ENCODE measurements around the gene C1QTNF7. TPM values are rescaled to one million over a fixed set of nuclear protein-coding genes. Genes with fewer than 3 reads are reported as not detected.

C1QTNF7 gene
- total and polyA plus RNA-seq, 2 of the 13 experiments (the other 11 are each of a cell fraction or from before 2014, with no cell fraction given): not detected

GRCh38 chr4:15458616-15459015 lies 30.8 kb downstream of the C1QTNF7 start:
- Histone ChIP-seq H3K4me3 (replicated peaks in 1 of 3; ENCODE audit: insufficient read depth in 1 of 3, low read depth in 2 of 3, low read length in 3 of 3) (no peak overlapping the region), H3K4me2 (ENCODE audit: low read depth, low read length) (no peak overlapping the region), H3K79me2 (ENCODE audit: insufficient read depth, low read length) (no peaks in the 10 kb centered on the region), H3K9me3 (ENCODE audit: low read length) (no peaks in the 10 kb centered on the region), H3K36me3 (replicated peaks in 1 of 2; ENCODE audit: control insufficient read depth in 1 of 2, insufficient read depth in 2 of 2, low read length in 2 of 2) (no peaks in the 10 kb centered on the region), H3K27ac (ENCODE audit: extremely low read length, insufficient read depth, low read length) (no peak overlapping the region), H3K4me1 (ENCODE audit: insufficient read depth, low read length) (no peaks in the 10 kb centered on the region), H3K27me3 (ENCODE audit: control insufficient read depth in 1 of 2, insufficient read depth in 2 of 2, low read length in 2 of 2) (no peaks in the 10 kb centered on the region), H4K20me1 (ENCODE audit: insufficient read depth, low read length) (no peaks in the 10 kb centered on the region), H3K9ac (ENCODE audit: insufficient read depth, low read depth, low read length) (no peak overlapping the region), H2AFZ (ENCODE audit: low read length) (no peak overlapping the region)
- CTCF ChIA-PET (ENCODE audit: low intra/inter-chr PET ratio, low total read pairs): no interaction called here
- FAIRE-seq (no peak), DNase-seq (ENCODE audit: low spot score) (no peak), ATAC-seq (no peak)
- intact Hi-C loops (cut with micrococcal nuclease; ENCODE audit: unreplicated experiment) (no loop called here), in situ Hi-C loops (cut with HindIII; ENCODE audit: extremely low pct_ligation_motif_present, low pct_unique_long_range_greater_than_20kb) (loop anchor here (5.0 kb wide), 1 partner anchor 221 kb away; no protein-coding TSS in a partner anchor)
- WGBS (ENCODE audit: low lambda C conversion rate): 0% methylated on average over 2 of the region's 2 CpGs
- BruUV-seq (replicated peaks): no TSS peak
- no peak for TF ChIP-seq MXD1 (CRISPR knock-in tag; IDR thresholded peaks at IDR 0.05)
- POLR2A ChIA-PET: no interaction called here

DNA sequence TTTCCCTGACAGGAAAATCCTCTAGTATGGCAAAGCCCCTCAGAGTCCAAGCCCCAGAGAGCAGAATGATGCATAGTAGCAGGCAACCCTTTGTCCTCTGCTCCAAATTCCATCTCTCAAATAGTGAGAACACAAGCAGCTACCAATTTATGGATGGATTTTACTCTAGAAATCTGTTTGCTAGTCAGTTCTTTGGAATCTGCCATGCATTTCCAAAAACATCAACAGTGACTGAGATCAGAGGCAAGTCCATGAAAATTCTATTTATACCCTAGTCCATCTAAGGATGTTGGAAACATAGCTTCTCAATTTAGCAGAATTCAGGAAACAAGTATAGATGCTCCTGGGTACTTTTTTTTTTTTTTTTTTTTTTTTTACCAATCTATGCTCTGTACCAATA lies 31.9 kb downstream of the C1QTNF7 start:
- H3K27me3 ChIP-seq (ENCODE audit: control insufficient read depth in 1 of 2, insufficient read depth in 2 of 2, low read length in 2 of 2): no peaks in the 10 kb centered on the region
- H3K79me2 ChIP-seq (ENCODE audit: insufficient read depth, low read length): no peaks in the 10 kb centered on the region
- no peak overlapping the region for H3K27ac ChIP-seq (ENCODE audit: extremely low read length, insufficient read depth, low read length)
- DNase-seq (ENCODE audit: low spot score) (no peak), FAIRE-seq (no peak), ATAC-seq (no peak)
- H2AFZ ChIP-seq (ENCODE audit: low read length): no peak overlapping the region
- ChIA-PET CTCF (ENCODE audit: low intra/inter-chr PET ratio, low total read pairs) (no interaction called here), POLR2A (no interaction called here)
- H3K4me1 ChIP-seq (ENCODE audit: insufficient read depth, low read length): no peaks in the 10 kb centered on the region
- intact Hi-C loops (cut with micrococcal nuclease; ENCODE audit: unreplicated experiment) (no loop called here), in situ Hi-C loops (cut with HindIII; ENCODE audit: extremely low pct_ligation_motif_present, low pct_unique_long_range_greater_than_20kb) (loop anchor here (5.0 kb wide), 1 partner anchor 222 kb away; no protein-coding TSS in a partner anchor)
- H4K20me1 ChIP-seq (ENCODE audit: insufficient read depth, low read length): no peaks in the 10 kb centered on the region
- no peaks in the 10 kb centered on the region for H3K9me3 ChIP-seq (ENCODE audit: low read length)
- no peak for TF ChIP-seq ZNF792 (CRISPR knock-in tag; IDR thresholded peaks at IDR 0.05)
- H3K36me3 ChIP-seq (replicated peaks in 1 of 2; ENCODE audit: control insufficient read depth in 1 of 2, insufficient read depth in 2 of 2, low read length in 2 of 2): no peaks in the 10 kb centered on the region
- H3K4me3 ChIP-seq (replicated peaks in 1 of 3; ENCODE audit: insufficient read depth in 1 of 3, low read depth in 2 of 3, low read length in 3 of 3): no peak overlapping the region
- no TSS peak for BruUV-seq (replicated peaks)
- no peak overlapping the region for H3K9ac ChIP-seq (ENCODE audit: insufficient read depth, low read depth, low read length)
- no peak overlapping the region for H3K4me2 ChIP-seq (ENCODE audit: low read depth, low read length)

- in situ Hi-C loops (cut with HindIII; ENCODE audit: extremely low pct_ligation_motif_present, low pct_unique_long_range_greater_than_20kb) (no loop called here), intact Hi-C loops (cut with micrococcal nuclease; ENCODE audit: unreplicated experiment) (no loop called here)
- ChIA-PET POLR2A (no interaction called here), CTCF (ENCODE audit: low intra/inter-chr PET ratio, low total read pairs) (no interaction called here)
- Histone ChIP-seq H3K79me2 (ENCODE audit: insufficient read depth, low read length) (no peaks in the 10 kb centered on the region), H3K9ac (ENCODE audit: insufficient read depth, low read depth, low read length) (no peak overlapping the region), H3K4me3 (replicated peaks in 1 of 3; ENCODE audit: insufficient read depth in 1 of 3, low read depth in 2 of 3, low read length in 3 of 3) (no peak overlapping the region), H4K20me1 (ENCODE audit: insufficient read depth, low read length) (no peaks in the 10 kb centered on the region), H3K4me2 (ENCODE audit: low read depth, low read length) (no peak overlapping the region), H2AFZ (ENCODE audit: low read length) (no peak overlapping the region), H3K9me3 (ENCODE audit: low read length) (no peaks in the 10 kb centered on the region), H3K36me3 (replicated peaks in 1 of 2; ENCODE audit: control insufficient read depth in 1 of 2, insufficient read depth in 2 of 2, low read length in 2 of 2) (no peaks in the 10 kb centered on the region), H3K27me3 (ENCODE audit: control insufficient read depth in 1 of 2, insufficient read depth in 2 of 2, low read length in 2 of 2) (peaks cover 0 to 15% of the 10 kb centered on the region in 2 experiments; a peak in 1 of 5 replicates), H3K4me1 (ENCODE audit: insufficient read depth, low read length) (no peaks in the 10 kb centered on the region), H3K27ac (ENCODE audit: extremely low read length, insufficient read depth, low read length) (no peak overlapping the region)
- FAIRE-seq (no peak), DNase-seq (ENCODE audit: low spot score) (no peak), ATAC-seq (no peak)
- no TSS peak for BruUV-seq (replicated peaks)
- TF ChIP-seq, protein P1, sequence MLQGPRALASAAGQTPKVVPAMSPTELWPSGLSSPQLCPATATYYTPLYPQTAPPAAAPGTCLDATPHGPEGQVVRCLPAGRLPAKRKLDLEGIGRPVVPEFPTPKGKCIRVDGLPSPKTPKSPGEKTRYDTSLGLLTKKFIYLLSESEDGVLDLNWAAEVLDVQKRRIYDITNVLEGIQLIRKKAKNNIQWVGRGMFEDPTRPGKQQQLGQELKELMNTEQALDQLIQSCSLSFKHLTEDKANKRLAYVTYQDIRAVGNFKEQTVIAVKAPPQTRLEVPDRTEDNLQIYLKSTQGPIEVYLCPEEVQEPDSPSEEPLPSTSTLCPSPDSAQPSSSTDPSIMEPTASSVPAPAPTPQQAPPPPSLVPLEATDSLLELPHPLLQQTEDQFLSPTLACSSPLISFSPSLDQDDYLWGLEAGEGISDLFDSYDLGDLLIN (CRISPR knock-in tag; IDR thresholded peaks at IDR 0.05; ENCODE audit: borderline replicate concordance): no peak
- TF ChIP-seq, protein P2, sequence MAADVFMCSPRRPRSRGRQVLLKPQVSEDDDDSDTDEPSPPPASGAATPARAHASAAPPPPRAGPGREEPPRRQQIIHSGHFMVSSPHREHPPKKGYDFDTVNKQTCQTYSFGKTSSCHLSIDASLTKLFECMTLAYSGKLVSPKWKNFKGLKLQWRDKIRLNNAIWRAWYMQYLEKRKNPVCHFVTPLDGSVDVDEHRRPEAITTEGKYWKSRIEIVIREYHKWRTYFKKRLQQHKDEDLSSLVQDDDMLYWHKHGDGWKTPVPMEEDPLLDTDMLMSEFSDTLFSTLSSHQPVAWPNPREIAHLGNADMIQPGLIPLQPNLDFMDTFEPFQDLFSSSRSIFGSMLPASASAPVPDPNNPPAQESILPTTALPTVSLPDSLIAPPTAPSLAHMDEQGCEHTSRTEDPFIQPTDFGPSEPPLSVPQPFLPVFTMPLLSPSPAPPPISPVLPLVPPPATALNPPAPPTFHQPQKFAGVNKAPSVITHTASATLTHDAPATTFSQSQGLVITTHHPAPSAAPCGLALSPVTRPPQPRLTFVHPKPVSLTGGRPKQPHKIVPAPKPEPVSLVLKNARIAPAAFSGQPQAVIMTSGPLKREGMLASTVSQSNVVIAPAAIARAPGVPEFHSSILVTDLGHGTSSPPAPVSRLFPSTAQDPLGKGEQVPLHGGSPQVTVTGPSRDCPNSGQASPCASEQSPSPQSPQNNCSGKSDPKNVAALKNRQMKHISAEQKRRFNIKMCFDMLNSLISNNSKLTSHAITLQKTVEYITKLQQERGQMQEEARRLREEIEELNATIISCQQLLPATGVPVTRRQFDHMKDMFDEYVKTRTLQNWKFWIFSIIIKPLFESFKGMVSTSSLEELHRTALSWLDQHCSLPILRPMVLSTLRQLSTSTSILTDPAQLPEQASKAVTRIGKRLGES (CRISPR knock-in tag; IDR thresholded peaks at IDR 0.05; ENCODE audit: borderline replicate concordance): no peak
- TF ChIP-seq FLYWCH1 (CRISPR knock-in tag; IDR thresholded peaks at IDR 0.05): no peak
- no peak for TF ChIP-seq ZNF577 (CRISPR knock-in tag; IDR thresholded peaks at IDR 0.05; ENCODE audit: borderline replicate concordance, low read depth)
- WGBS (ENCODE audit: low lambda C conversion rate): 0% methylated on average over 1 of the region's 1 CpG
Observed at GRCh38 chr4:15466596-15466995, 38.8 kb downstream of the C1QTNF7 start.
